ENCODE measurements around the gene DYNLL1. TPM values are rescaled to one million over a fixed set of nuclear protein-coding genes. Genes with fewer than 3 reads are reported as not detected.

Gene DYNLL1
- total RNA-seq, 1 experiment from 2014 or later: 617 TPM

GRCh38 chr12:120497524-120498150, 1.7 kb downstream of the DYNLL1 start:
- ChIA-PET CTCF (interaction anchor here (0.6 kb wide), 1 partner anchor 85 kb away, joined by 3 read pairs; no protein-coding TSS in a partner anchor), POLR2A (ENCODE audit: low non-redundant PET) (no interaction called here)
- Histone ChIP-seq H3K4me1 (ENCODE audit: insufficient read depth, low read length, poor library complexity, severe bottlenecking) (peaks cover 17% of the 10 kb centered on the region), H3K27ac (ENCODE audit: low read depth, low read length, poor library complexity, severe bottlenecking) (no peak overlapping the region), H3K4me3 (ENCODE audit: low read depth, low read length, poor library complexity, severe bottlenecking) (peak overlapping the region; percentile 93), H3K9me3 (ENCODE audit: low read depth, low read length, poor library complexity, severe bottlenecking) (no peaks in the 10 kb centered on the region), H3K36me3 (ENCODE audit: insufficient read depth, low read length, poor library complexity, severe bottlenecking) (peaks cover 34% of the 10 kb centered on the region), H3K27me3 (replicated peaks; ENCODE audit: insufficient read depth, low read depth, low read length, poor library complexity) (no peaks in the 10 kb centered on the region)
- no TSS peak for BruUV-seq (replicated peaks)
- TF ChIP-seq EZH2 (IDR thresholded peaks at IDR 0.05; ENCODE audit: borderline replicate concordance, low read depth, low read length, poor library complexity, severe bottlenecking) (no peak), CTCF (conservative IDR thresholded peaks at IDR 0.05; ENCODE audit: low read depth, low read length) (no peak)
- intact Hi-C loops (cut with micrococcal nuclease; ENCODE audit: unreplicated experiment): loop anchor here (2.0 kb wide), 1 partner anchor 29 kb away; the partner anchor contains the start of gene SRSF9
- no peak for DNase-seq (ENCODE audit: low spot score)

DNA sequence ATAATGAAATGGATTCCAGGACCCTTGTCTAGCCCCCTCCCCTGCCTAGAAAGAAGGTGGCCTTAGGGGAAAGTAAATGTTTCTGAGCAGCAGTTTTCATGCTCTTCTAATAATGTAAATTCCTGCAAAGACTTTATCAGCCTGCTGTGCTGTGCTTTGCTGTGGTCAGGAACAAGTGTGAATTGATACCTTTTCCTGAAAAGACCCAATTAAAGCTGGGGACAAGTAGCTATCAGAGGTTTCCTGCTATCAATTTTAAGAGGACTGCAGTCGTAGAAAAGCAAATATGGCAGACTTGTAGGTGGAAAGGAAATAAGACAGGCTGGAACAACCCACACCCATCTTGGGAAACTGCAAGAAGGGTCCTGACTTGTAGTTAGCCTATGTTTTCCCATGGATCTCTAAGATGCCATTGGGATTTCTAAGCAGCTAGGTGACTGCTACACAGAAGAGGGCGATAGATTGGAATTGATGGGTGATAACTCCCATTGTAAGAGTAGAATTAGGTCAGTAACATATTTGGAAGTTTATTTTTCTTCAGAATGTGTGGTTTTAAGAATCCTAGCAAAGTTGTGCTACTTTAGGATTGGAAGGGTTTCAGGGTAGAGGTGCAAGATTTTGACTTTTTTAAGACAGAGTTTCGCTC, 3.1 kb downstream of the DYNLL1 start:
- peaks cover 17% of the 10 kb centered on the region for H3K4me1 ChIP-seq (ENCODE audit: insufficient read depth, low read length, poor library complexity, severe bottlenecking)
- no peak for DNase-seq (ENCODE audit: low spot score)
- BruUV-seq (replicated peaks): no TSS peak
- intact Hi-C loops (cut with micrococcal nuclease; ENCODE audit: unreplicated experiment): no loop called here
- no peaks in the 10 kb centered on the region for H3K27me3 ChIP-seq (replicated peaks; ENCODE audit: insufficient read depth, low read depth, low read length, poor library complexity)
- H3K4me3 ChIP-seq (ENCODE audit: low read depth, low read length, poor library complexity, severe bottlenecking): no peak overlapping the region
- H3K27ac ChIP-seq (ENCODE audit: low read depth, low read length, poor library complexity, severe bottlenecking): peak overlapping the region; percentile 1
- CTCF ChIA-PET: no interaction called here
- POLR2A ChIA-PET (ENCODE audit: low non-redundant PET): interaction anchor here (0.6 kb wide), 1 partner anchor 16 kb away, joined by 3 read pairs; no protein-coding TSS in a partner anchor
- H3K36me3 ChIP-seq (ENCODE audit: insufficient read depth, low read length, poor library complexity, severe bottlenecking): peaks cover 42% of the 10 kb centered on the region
- TF ChIP-seq EZH2 (IDR thresholded peaks at IDR 0.05; ENCODE audit: borderline replicate concordance, low read depth, low read length, poor library complexity, severe bottlenecking) (no peak), CTCF (conservative IDR thresholded peaks at IDR 0.05; ENCODE audit: low read depth, low read length) (no peak)
- H3K9me3 ChIP-seq (ENCODE audit: low read depth, low read length, poor library complexity, severe bottlenecking): no peaks in the 10 kb centered on the region

DNA sequence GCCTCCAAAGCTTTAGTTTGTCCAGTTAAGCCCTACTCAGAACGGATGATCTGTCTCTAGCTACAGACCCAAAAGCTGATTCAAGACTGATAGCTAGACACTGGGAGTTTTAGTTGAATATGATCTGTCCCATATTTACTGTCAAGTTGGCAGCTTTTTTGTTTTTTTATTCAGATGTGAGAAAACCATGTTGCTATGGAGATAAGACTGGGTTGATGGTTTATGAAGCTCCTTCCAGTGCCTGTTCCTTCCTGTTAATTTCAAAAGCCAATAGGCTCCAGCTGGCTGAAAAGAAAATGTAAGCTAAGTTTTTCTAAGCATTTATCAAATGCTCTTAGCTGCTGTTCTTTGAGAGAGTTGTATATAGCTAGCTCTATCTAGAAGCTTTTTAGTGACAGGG, 4.7 kb downstream of the DYNLL1 start:
- Histone ChIP-seq H3K4me3 (ENCODE audit: low read depth, low read length, poor library complexity, severe bottlenecking) (no peak overlapping the region), H3K9me3 (ENCODE audit: low read depth, low read length, poor library complexity, severe bottlenecking) (no peaks in the 10 kb centered on the region), H3K36me3 (ENCODE audit: insufficient read depth, low read length, poor library complexity, severe bottlenecking) (peaks cover 43% of the 10 kb centered on the region), H3K27ac (ENCODE audit: low read depth, low read length, poor library complexity, severe bottlenecking) (no peak overlapping the region), H3K27me3 (replicated peaks; ENCODE audit: insufficient read depth, low read depth, low read length, poor library complexity) (no peaks in the 10 kb centered on the region), H3K4me1 (ENCODE audit: insufficient read depth, low read length, poor library complexity, severe bottlenecking) (peaks cover 9% of the 10 kb centered on the region)
- DNase-seq (ENCODE audit: low spot score): no peak
- ChIA-PET POLR2A (ENCODE audit: low non-redundant PET) (no interaction called here), CTCF (no interaction called here)
- intact Hi-C loops (cut with micrococcal nuclease; ENCODE audit: unreplicated experiment): no loop called here
- no TSS peak for BruUV-seq (replicated peaks)
- no peak for TF ChIP-seq EZH2 (IDR thresholded peaks at IDR 0.05; ENCODE audit: borderline replicate concordance, low read depth, low read length, poor library complexity, severe bottlenecking)
